HG03139 (cell line): ENCODE results near the gene ADAM12.

Source experiments
- ATAC-seq: cut with Tn5 transposase; IDR thresholded peaks from one replicate; pipeline ENCODE4 v1.9.1; 2021; ENCODE audit not compliant: unreplicated experiment

ADAM12 gene

GRCh38 chr10:126090911-126091728 lies 297.2 kb downstream of the ADAM12 start:
- ATAC-seq: no peak

GRCh38 chr10:126090443-126090842 lies 297.8 kb downstream of the ADAM12 start:
- no peak for ATAC-seq

GRCh38 chr10:126087796-126088505 lies 300.3 kb downstream of the ADAM12 start:
- no peak for ATAC-seq

- ATAC-seq: no peak
These were observed 301.1 kb downstream of the ADAM12 start for GRCh38 chr10:126087153-126087680.

GRCh38 chr10:126085806-126086205 lies 302.5 kb downstream of the ADAM12 start:
- ATAC-seq: no peak

- ATAC-seq: no peak
These were observed 303.9 kb downstream of the ADAM12 start for GRCh38 chr10:126084369-126084768.

GRCh38 chr10:126083009-126083408 lies 305.3 kb downstream of the ADAM12 start:
- ATAC-seq: no peak

GRCh38 chr10:126081841-126082466 lies 306.3 kb downstream of the ADAM12 start:
- ATAC-seq: no peak

- ATAC-seq: no peak
These were observed 307.3 kb downstream of the ADAM12 start for GRCh38 chr10:126080879-126081411.

- ATAC-seq: no peak
These were observed 307.9 kb downstream of the ADAM12 start for GRCh38 chr10:126080291-126080825.

- ATAC-seq: no peak
These were observed 313.3 kb downstream of the ADAM12 start for GRCh38 chr10:126075009-126075408.

GRCh38 chr10:126074291-126074690 lies 314.0 kb downstream of the ADAM12 start:
- ATAC-seq: no peak

- no peak for ATAC-seq
These were observed 314.7 kb downstream of the ADAM12 start for GRCh38 chr10:126073606-126074005.

- ATAC-seq: no peak
These were observed 315.7 kb downstream of the ADAM12 start for GRCh38 chr10:126072622-126073021.

- no peak for ATAC-seq
These were observed 317.6 kb downstream of the ADAM12 start for GRCh38 chr10:126070476-126071215.

GRCh38 chr10:126068322-126068721 lies 320.0 kb downstream of the ADAM12 start:
- ATAC-seq: no peak

GRCh38 chr10:126066456-126066855 lies 321.8 kb downstream of the ADAM12 start:
- no peak for ATAC-seq

GRCh38 chr10:126065751-126066377 lies 322.4 kb downstream of the ADAM12 start:
- no peak for ATAC-seq

- no peak for ATAC-seq
These were observed 323.8 kb downstream of the ADAM12 start for GRCh38 chr10:126064512-126064911.

- no peak for ATAC-seq
These were observed 324.9 kb downstream of the ADAM12 start for GRCh38 chr10:126063353-126063791.
